HG03439 (cell line): ENCODE data around the gene CSF3R.

Experiments used
- ATAC-seq: cut with Tn5 transposase; IDR thresholded peaks from one replicate; pipeline ENCODE4 v1.9.1; 2021; ENCODE audit warnings: mild to moderate bottlenecking, moderate library complexity; ENCODE audit not compliant: unreplicated experiment

The CSF3R gene

GRCh38 chr1:36482724-36483388, at the start of gene CSF3R:
TSS of gene CSF3R (minus strand) at chr1:36482913. CDS start at chr1:36479496, 3,417 bp downstream.
- ATAC-seq = no peak

GRCh38 chr1:36531833-36532232, 49.1 kb upstream of the CSF3R start:
- ATAC-seq = no peak

- no peak for ATAC-seq
Observed at GRCh38 chr1:36530791-36531190, 48.1 kb upstream of the CSF3R start.

- ATAC-seq = no peak
Observed at GRCh38 chr1:36530261-36530660, 47.5 kb upstream of the CSF3R start.

- no peak for ATAC-seq
Observed at GRCh38 chr1:36529769-36530260, 47.1 kb upstream of the CSF3R start.

GRCh38 chr1:36528361-36529349, 45.9 kb upstream of the CSF3R start:
- ATAC-seq = no peak

- no peak for ATAC-seq
Observed at GRCh38 chr1:36525166-36525565, 42.5 kb upstream of the CSF3R start.

GRCh38 chr1:36524359-36525062, 41.8 kb upstream of the CSF3R start:
- no peak for ATAC-seq

GRCh38 chr1:36523850-36524249, 41.1 kb upstream of the CSF3R start:
- ATAC-seq = no peak

- no peak for ATAC-seq
Observed at GRCh38 chr1:36523230-36523495, 40.5 kb upstream of the CSF3R start.

- no peak for ATAC-seq
Observed at GRCh38 chr1:36522461-36523229, 39.9 kb upstream of the CSF3R start.

- no peak for ATAC-seq
Observed at GRCh38 chr1:36522021-36522420, 39.3 kb upstream of the CSF3R start.

- no peak for ATAC-seq
Observed at GRCh38 chr1:36520771-36521420, 38.2 kb upstream of the CSF3R start.

- ATAC-seq = no peak
Observed at GRCh38 chr1:36520056-36520455, 37.3 kb upstream of the CSF3R start.

GRCh38 chr1:36517011-36517771, 34.5 kb upstream of the CSF3R start:
- ATAC-seq = no peak

- ATAC-seq = no peak
Observed at GRCh38 chr1:36516372-36517010, 33.8 kb upstream of the CSF3R start.

GRCh38 chr1:36515315-36516138, 32.8 kb upstream of the CSF3R start:
- ATAC-seq = no peak

- ATAC-seq = no peak
Observed at GRCh38 chr1:36514501-36514900, 31.8 kb upstream of the CSF3R start.
